ENCODE results near the gene PROSER3. TPM values are rescaled to one million over a fixed set of nuclear protein-coding genes. Genes with fewer than 3 reads are reported as not detected.
"Not testable (repeated sequence)": the region's sequence is repeated elsewhere in the genome, so short reads cannot be mapped to it uniquely, and the experiment has no call there.

Gene PROSER3
- total RNA-seq, 1 donor from 2014 or later: 13.8 TPM

DNA sequence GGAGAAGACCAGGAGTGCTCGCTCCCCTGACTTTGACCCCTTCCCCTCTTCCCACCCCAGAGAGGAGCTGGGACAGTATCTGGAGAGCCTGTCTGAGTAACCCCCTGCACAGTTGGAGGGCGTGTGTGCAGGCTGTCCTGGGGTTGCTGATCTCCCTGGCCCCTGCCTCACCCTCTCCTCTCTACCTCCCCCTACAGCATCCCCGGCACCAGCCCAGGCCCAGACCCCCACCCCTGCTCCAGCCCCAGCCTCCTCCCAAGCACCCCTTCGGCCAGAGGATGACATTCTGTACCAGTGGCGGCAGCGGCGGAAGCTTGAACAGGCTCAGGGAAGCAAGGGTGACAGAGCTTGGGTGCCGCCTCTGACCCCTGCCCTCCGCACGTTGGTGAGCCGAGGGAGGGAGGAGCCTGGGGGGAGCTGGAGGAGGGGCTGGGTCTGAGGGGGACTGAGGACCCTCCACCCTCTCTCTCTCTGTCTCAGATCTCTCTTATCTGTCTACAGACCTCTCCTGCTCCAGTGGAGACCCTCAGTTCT lies 8.7 kb downstream of the PROSER3 start:
- no peak for DNase-seq (ENCODE audit: extremely low spot score in 2 of 2)
- Histone ChIP-seq H3K4me3 (no peak overlapping the region), H3K9me3 (no peaks in the 10 kb centered on the region), H3K27ac (no peak overlapping the region), H3K27me3 (no peaks in the 10 kb centered on the region), H3K4me1 (no peaks in the 10 kb centered on the region), H3K36me3 (no peaks in the 10 kb centered on the region)
- TF ChIP-seq POLR2AphosphoS5 (IDR thresholded peaks at IDR 0.05; ENCODE audit: insufficient read depth in 1 of 2, low read depth in 1 of 2) (no peak), POLR2A (IDR thresholded peaks at IDR 0.05) (no peak)
- TF ChIP-seq, protein P1, sequence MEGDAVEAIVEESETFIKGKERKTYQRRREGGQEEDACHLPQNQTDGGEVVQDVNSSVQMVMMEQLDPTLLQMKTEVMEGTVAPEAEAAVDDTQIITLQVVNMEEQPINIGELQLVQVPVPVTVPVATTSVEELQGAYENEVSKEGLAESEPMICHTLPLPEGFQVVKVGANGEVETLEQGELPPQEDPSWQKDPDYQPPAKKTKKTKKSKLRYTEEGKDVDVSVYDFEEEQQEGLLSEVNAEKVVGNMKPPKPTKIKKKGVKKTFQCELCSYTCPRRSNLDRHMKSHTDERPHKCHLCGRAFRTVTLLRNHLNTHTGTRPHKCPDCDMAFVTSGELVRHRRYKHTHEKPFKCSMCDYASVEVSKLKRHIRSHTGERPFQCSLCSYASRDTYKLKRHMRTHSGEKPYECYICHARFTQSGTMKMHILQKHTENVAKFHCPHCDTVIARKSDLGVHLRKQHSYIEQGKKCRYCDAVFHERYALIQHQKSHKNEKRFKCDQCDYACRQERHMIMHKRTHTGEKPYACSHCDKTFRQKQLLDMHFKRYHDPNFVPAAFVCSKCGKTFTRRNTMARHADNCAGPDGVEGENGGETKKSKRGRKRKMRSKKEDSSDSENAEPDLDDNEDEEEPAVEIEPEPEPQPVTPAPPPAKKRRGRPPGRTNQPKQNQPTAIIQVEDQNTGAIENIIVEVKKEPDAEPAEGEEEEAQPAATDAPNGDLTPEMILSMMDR (IDR thresholded peaks at IDR 0.05): no peak
- intact Hi-C loops (cut with DNase I): no loop called here

DNA sequence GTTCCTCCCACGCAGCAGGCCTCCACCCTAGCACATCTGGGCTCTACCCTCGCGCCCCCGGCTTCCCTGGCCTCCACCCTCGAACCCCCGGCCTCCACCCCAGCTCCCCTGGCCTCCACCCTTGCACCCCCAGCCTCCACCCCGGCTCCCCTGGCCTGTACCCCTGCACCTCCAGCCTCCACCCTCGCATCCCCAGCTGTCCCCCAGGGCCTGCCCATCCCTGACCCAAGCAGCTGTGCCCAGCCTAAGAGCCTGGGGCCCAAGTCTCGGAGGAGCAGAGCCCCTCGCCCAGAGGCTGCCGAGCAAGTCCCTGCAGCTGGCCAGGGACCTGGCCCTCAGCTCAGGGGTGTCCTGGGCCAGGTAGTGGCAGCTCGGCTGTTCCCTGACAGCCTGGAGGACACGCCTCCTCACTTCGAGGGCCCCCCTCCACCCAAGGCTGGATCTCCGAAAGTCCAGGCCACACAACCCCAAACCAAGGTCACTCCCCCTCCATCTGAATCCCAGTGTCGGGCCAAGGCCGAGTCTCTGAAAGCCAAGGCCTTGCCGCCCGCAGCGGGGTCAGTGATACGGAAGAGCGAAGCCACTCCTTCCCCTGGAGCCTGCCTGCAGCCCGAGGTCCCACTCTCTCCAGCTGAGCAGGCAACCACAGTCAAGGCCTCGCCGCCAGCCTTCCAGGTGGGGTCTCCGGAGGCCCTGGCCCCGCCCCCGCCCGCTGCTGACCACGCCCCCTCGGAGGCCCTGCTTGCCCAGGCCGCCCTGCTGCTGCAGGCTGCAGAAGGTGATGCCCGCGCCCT lies 9.5 kb downstream of the PROSER3 start:
- no peaks in the 10 kb centered on the region for H3K27me3 ChIP-seq
- H3K36me3 ChIP-seq: no peaks in the 10 kb centered on the region
- no peaks in the 10 kb centered on the region for H3K9me3 ChIP-seq
- intact Hi-C loops (cut with DNase I): no loop called here
- DNase-seq (ENCODE audit: extremely low spot score in 2 of 2): no peak
- H3K4me1 ChIP-seq: no peaks in the 10 kb centered on the region
- H3K4me3 ChIP-seq: no peak overlapping the region
- TF ChIP-seq, protein P1 (IDR thresholded peaks at IDR 0.05): no peak
- TF ChIP-seq POLR2A (IDR thresholded peaks at IDR 0.05): no peak
- no peak overlapping the region for H3K27ac ChIP-seq

DNA sequence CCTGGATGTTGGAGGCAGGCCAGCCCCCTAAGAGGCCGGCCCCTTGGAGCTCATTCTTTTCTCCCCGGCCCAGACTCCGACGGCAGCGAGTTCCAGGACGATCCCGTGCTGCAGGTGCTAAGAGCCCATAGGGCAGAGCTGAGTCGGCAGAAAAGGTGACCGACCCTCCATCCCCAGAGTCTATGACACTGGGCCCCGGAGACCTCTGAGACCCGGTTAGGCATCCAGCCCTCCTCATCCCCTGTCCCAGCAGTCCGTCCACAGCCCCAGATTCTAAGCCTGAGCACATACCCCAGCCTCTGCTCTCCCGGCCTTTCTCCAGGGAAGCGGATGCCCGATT lies 10.1 kb downstream of the PROSER3 start:
- TF ChIP-seq POLR2AphosphoS5 (IDR thresholded peaks at IDR 0.05; ENCODE audit: insufficient read depth in 1 of 2, low read depth in 1 of 2) (no peak), POLR2A (IDR thresholded peaks at IDR 0.05) (no peak)
- TF ChIP-seq, protein P1 (IDR thresholded peaks at IDR 0.05): no peak
- Histone ChIP-seq H3K9me3 (no peaks in the 10 kb centered on the region), H3K36me3 (no peaks in the 10 kb centered on the region), H3K27ac (no peak overlapping the region), H3K4me1 (no peaks in the 10 kb centered on the region), H3K27me3 (no peaks in the 10 kb centered on the region), H3K4me3 (no peak overlapping the region)
- no peak for DNase-seq (ENCODE audit: extremely low spot score in 2 of 2)
- intact Hi-C loops (cut with DNase I): no loop called here

DNA sequence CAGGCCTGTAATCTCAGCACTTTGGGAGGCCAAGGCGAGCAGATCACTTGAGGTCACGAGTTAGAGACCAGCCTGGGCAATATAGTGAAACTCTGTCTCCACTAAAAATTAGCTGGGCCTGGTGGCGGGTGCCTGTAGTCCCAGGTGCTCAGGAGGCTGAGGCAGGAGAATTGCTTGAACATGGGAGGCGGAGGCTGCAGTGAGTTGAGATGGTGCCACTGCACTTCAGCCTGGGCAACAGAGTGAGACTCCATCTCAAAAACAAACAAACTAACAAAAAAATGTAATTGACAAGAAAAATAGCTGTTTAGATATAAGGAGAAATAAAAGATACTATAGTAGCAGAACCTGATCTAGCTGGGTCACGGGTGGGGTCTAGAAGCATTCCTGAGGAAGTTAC lies 14.4 kb downstream of the PROSER3 start:
- H3K9me3 ChIP-seq; DNase-seq (ENCODE audit: extremely low spot score in 2 of 2); H3K36me3 ChIP-seq; H3K4me3 ChIP-seq; H3K27me3 ChIP-seq; H3K27ac ChIP-seq: not testable (repeated sequence)
- peaks cover 20% of the 10 kb centered on the region for H3K4me1 ChIP-seq
- intact Hi-C loops (cut with DNase I): loop anchor here (10.0 kb wide), 1 partner anchor 162 kb away; the partner anchor contains the start of gene LRFN3

DNA sequence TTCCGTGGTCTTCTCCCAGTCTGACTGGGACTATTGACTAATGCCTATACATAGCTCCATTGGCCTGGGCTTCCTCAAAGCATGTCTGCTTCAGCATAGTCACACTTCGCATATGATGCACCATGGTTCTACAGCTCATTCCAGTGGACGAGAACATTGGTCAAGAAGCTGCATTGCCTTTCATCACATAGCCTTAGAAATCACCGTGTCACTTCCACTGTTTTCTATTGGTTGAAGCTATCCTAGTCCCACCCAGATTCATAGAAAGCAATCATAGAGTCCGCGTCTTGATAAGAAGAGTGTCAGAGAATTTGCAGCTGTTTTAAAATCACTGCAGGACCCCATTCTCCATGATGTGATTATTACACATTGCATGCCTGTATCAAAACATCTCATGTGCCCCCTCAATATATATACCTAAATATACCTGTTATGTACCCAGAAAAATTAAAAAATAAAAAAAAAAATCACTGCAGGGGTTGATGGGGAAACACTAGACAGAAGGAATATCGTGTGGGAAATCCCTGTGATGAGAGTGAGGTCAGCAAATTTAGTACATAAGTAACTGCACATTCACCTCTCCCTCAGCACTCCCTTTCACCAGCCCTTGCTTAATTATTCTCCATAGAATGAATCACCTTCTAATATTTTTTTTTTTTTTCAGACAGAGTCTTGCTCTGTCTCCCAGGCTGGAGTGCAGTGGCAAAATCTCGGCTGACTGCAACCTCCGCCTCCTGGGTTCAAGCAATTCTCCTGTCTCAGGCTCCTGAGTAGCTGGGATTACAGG lies 15.2 kb downstream of the PROSER3 start:
- Histone ChIP-seq H3K4me1 (peaks cover 20% of the 10 kb centered on the region), H3K36me3 (peaks cover 0 to 2% of the 10 kb centered on the region in 2 donors), H3K9me3 (no peaks in the 10 kb centered on the region), H3K27ac (no peak overlapping the region), H3K27me3 (no peaks in the 10 kb centered on the region), H3K4me3 (no peak overlapping the region)
- DNase-seq (ENCODE audit: extremely low spot score in 2 of 2): no peak
- TF ChIP-seq, protein P1 (IDR thresholded peaks at IDR 0.05): no peak
- TF ChIP-seq POLR2A (IDR thresholded peaks at IDR 0.05) (no peak), POLR2AphosphoS5 (IDR thresholded peaks at IDR 0.05; ENCODE audit: insufficient read depth in 1 of 2, low read depth in 1 of 2) (no peak)
- intact Hi-C loops (cut with DNase I): loop anchor here (10.0 kb wide), 1 partner anchor 162 kb away; the partner anchor contains the start of gene LRFN3
